GM23338 (cell line): Measurements from ENCODE around the gene ARID3A. TPM values are rescaled to one million over a fixed set of nuclear protein-coding genes. Genes with fewer than 3 reads are reported as not detected.

ENCODE experiments used
- ATAC-seq: fragments of 200-7000 bp; cut with Tn5 transposase; 3 replicates; pipeline ENCODE4 v1.9.1; 2020
- DNase-seq: peaks from one replicate; pipeline ENCODE4 v3.0.0-alpha.2; 2015; ENCODE audit warnings: low spot score
- H2AFZ ChIP-seq: fragments of 200-600 bp; sonication (generic); 2 replicates; pipeline ENCODE4 v1.8.0; 2016; ENCODE audit warnings: antibody characterized with exemption, mild to moderate bottlenecking, moderate library complexity
- H3F3A ChIP-seq: fragments of 200-600 bp; sonication (generic); replicated peaks from 2 replicates; pipeline ENCODE4 v1.8.0; 2017; ENCODE audit warnings: antibody characterized with exemption, mixed run types, low read depth
- H3K27ac ChIP-seq: fragments of 200-600 bp; sonication (generic); 2 replicates; pipeline ENCODE4 v1.6.1; 2016; ENCODE audit warnings: low read depth
- H3K27me3 ChIP-seq: fragments of 200-600 bp; sonication (generic); 2 replicates; pipeline ENCODE4 v1.8.0; 2016; ENCODE audit warnings: mild to moderate bottlenecking, mixed run types, moderate library complexity; ENCODE audit not compliant: insufficient read depth
- H3K36me3 ChIP-seq: fragments of 200-600 bp; sonication (generic); 2 replicates; pipeline ENCODE4 v1.8.0; 2016; ENCODE audit warnings: mild to moderate bottlenecking; ENCODE audit not compliant: insufficient read depth
- H3K4me1 ChIP-seq: fragments of 200-600 bp; sonication (generic); 2 replicates; pipeline ENCODE4 v1.8.0; 2016; ENCODE audit warnings: mild to moderate bottlenecking, moderate library complexity; ENCODE audit not compliant: insufficient read depth
- H3K4me2 ChIP-seq: fragments of 200-600 bp; sonication (generic); 2 replicates; pipeline ENCODE4 v1.7.1; 2017; ENCODE audit warnings: mixed run types
- H3K4me3 ChIP-seq: fragments of 200-600 bp; sonication (generic); 2 replicates; pipeline ENCODE4 v1.6.1; 2016; ENCODE audit warnings: mixed run types
- H3K79me2 ChIP-seq: fragments of 200-600 bp; sonication (generic); replicated peaks from 2 replicates; pipeline ENCODE4 v1.8.0; 2017; ENCODE audit warnings: mild to moderate bottlenecking; ENCODE audit not compliant: insufficient read depth
- H3K9me2 ChIP-seq: fragments of 200-600 bp; sonication (generic); 2 replicates; pipeline ENCODE4 v1.8.0; 2017; ENCODE audit not compliant: insufficient read depth
- H4K20me1 ChIP-seq: fragments of 200-600 bp; sonication (generic); replicated peaks from 2 replicates; pipeline ENCODE4 v1.8.0; 2017; ENCODE audit warnings: mild to moderate bottlenecking; ENCODE audit not compliant: insufficient read depth
- H3K27ac Mint-ChIP-seq: 2 replicates; pipeline ENCODE4 v1.8.0; 2020; ENCODE audit warnings: inconsistent platforms, mild to moderate bottlenecking, moderate library complexity, mixed read lengths
- H3K27me3 Mint-ChIP-seq: 3 replicates; pipeline ENCODE4 v1.8.0; 2022; ENCODE audit warnings: low read depth, mild to moderate bottlenecking, moderate library complexity, mixed read lengths, inconsistent platforms; ENCODE audit not compliant: insufficient read depth, poor library complexity
- H3K36me3 Mint-ChIP-seq: 3 replicates; pipeline ENCODE4 v1.8.0; 2021; ENCODE audit warnings: low read depth, mild to moderate bottlenecking, inconsistent platforms, moderate library complexity, mixed read lengths
- H3K4me1 Mint-ChIP-seq: 3 replicates; pipeline ENCODE4 v1.8.0; 2020; ENCODE audit warnings: mild to moderate bottlenecking, inconsistent platforms, mixed read lengths
- H3K4me3 Mint-ChIP-seq: 3 replicates; pipeline ENCODE4 v1.8.0; 2021; ENCODE audit warnings: moderate library complexity, mild to moderate bottlenecking, inconsistent platforms, mixed read lengths
- H3K9me3 Mint-ChIP-seq: 3 replicates; pipeline ENCODE4 v1.8.0; 2020; ENCODE audit warnings: moderate library complexity, mild to moderate bottlenecking, inconsistent platforms, mixed read lengths
- CREB1 ChIP-seq: fragments of 250-450 bp; sonication (Bioruptor Pico); IDR thresholded peaks from 2 replicates; pipeline ENCODE4 v1.5.0; 2020; ENCODE audit warnings: low read depth, mild to moderate bottlenecking, moderate library complexity
- CTCF ChIP-seq, 2 experiments: fragments of 200-600 bp in 1 of 2; sonication (generic) in 1 of 2; conservative IDR thresholded peaks; 2 replicates each; pipeline versions ENCODE4 v1.5.1 to v1.6.1; 2016 to 2017; ENCODE audit warnings: antibody characterized with exemption in 2 of 2, low read depth in 2 of 2, mild to moderate bottlenecking in 2 of 2, moderate library complexity in 1 of 2
- ETS1 ChIP-seq: IDR thresholded peaks from 2 replicates; pipeline ENCODE4 v1.6.1; 2016; ENCODE audit warnings: antibody characterized with exemption
- EZH2 ChIP-seq: fragments of 200-600 bp; sonication (generic); IDR thresholded peaks from one replicate; pipeline ENCODE4 v1.8.0; 2017; ENCODE audit warnings: antibody characterized with exemption, mild to moderate bottlenecking, low read depth; ENCODE audit not compliant: unreplicated experiment
- JUNB ChIP-seq: IDR thresholded peaks from one replicate; pipeline ENCODE4 v1.6.1; 2016; ENCODE audit warnings: antibody characterized with exemption; ENCODE audit not compliant: unreplicated experiment
- REST ChIP-seq: IDR thresholded peaks from one replicate; pipeline ENCODE4 v1.6.1; 2018; ENCODE audit warnings: antibody characterized with exemption; ENCODE audit not compliant: unreplicated experiment
- ZNF114 ChIP-seq: fragments of 250-450 bp; sonication (Bioruptor Pico); IDR thresholded peaks from 2 replicates; pipeline ENCODE4 v1.5.0; 2020; ENCODE audit warnings: mild to moderate bottlenecking, moderate library complexity
- ZNF331 ChIP-seq: fragments of 250-450 bp; sonication (Bioruptor Pico); IDR thresholded peaks from 2 replicates; pipeline ENCODE4 v1.5.0; 2020; ENCODE audit warnings: low read depth, mild to moderate bottlenecking, moderate library complexity
- ZNF462 ChIP-seq: fragments of 250-450 bp; sonication (Bioruptor Pico); IDR thresholded peaks from 2 replicates; pipeline ENCODE4 v1.5.0; 2020; ENCODE audit warnings: mild to moderate bottlenecking, moderate library complexity
- polyA plus RNA-seq: library from polyadenylated mRNA; unstranded; fragments of >200 nt; fragmentation: Nextera tagmentation; extraction: Ambion mirVana; gene quantifications from 2 replicates; pipeline ENCODE4 v1.2.1, GENCODE V29; 2016
- total RNA-seq: library from RNA; depleted of rRNA; stranded (reverse); fragments of >200 nt; shearing (Covaris generic); gene quantifications from 2 replicates; pipeline ENCODE4 v1.2.3, GENCODE V29; 2014

Gene ARID3A
- total and polyA plus RNA-seq, 2 experiments from 2014 or later: 33.6 to 51.6 TPM

- no peak for TF ChIP-seq CTCF (conservative IDR thresholded peaks at IDR 0.05; ENCODE audit: low read depth in 2 of 2)
These were observed 49.7 kb upstream of the ARID3A start (continued) for GRCh38 chr19:876089-876488.

- Histone ChIP-seq H3K9me2 (no peaks in the 10 kb centered on the region), H2AFZ (no peak overlapping the region), H4K20me1 (no peaks in the 10 kb centered on the region; the same call in 1 of the 2 replicates), H3K27ac (no peak overlapping the region), H3K4me3 (no peak overlapping the region), H3K36me3 (no peaks in the 10 kb centered on the region; the same call in 1 of the 2 replicates), H3K79me2 (no peaks in the 10 kb centered on the region), H3K4me1 (no peaks in the 10 kb centered on the region), H3F3A (peaks cover 7% of the 10 kb centered on the region), H3K4me2 (no peak overlapping the region), H3K27me3 (no peaks in the 10 kb centered on the region)
- Mint-ChIP-seq H3K4me1 (no peaks in the 10 kb centered on the region), H3K9me3 (peaks cover 7% of the 10 kb centered on the region; the same call in 2 of the 3 replicates), H3K36me3 (peaks cover 41% of the 10 kb centered on the region; the same call in 2 of the 3 replicates), H3K27ac (no peak overlapping the region), H3K4me3 (no peak overlapping the region), H3K27me3 (peaks cover 13% of the 10 kb centered on the region)
- ATAC-seq (no peak), DNase-seq (no peak)
- no peak for TF ChIP-seq REST
- TF ChIP-seq CTCF (conservative IDR thresholded peaks at IDR 0.05; ENCODE audit: low read depth in 2 of 2): no peak
- no peak for TF ChIP-seq ETS1
- no peak for TF ChIP-seq ZNF331 (CRISPR knock-in tag)
- TF ChIP-seq CREB1 (CRISPR knock-in tag): no peak
- TF ChIP-seq ZNF462 (CRISPR knock-in tag): no peak
- TF ChIP-seq ZNF114 (CRISPR knock-in tag): no peak
- TF ChIP-seq EZH2: no peak
- TF ChIP-seq JUNB: no peak
These were observed 49.0 kb upstream of the ARID3A start for GRCh38 chr19:876780-877314.
